ENCODE data around the gene IFITM5.

IFITM5 gene

GRCh38 chr11:299081-299891 is at the start of gene IFITM5:
IFITM5 (minus strand) TSS chr11:299526; CDS start chr11:299490, 36 bp downstream.
- H3K4me3 Mint-ChIP-seq = no peak within 1 kb of the TSS
- H3K4me1 Mint-ChIP-seq = no peaks in the 10 kb centered on the region
- H3K36me3 Mint-ChIP-seq (ENCODE audit: low read depth) = no peaks in the 10 kb centered on the region
- H3K27me3 Mint-ChIP-seq (ENCODE audit: low read depth) = peaks cover 3% of the 10 kb centered on the region
- TF ChIP-seq CTCF (IDR thresholded peaks at IDR 0.05; ENCODE audit: unreplicated experiment in 3 of 3) = no peak
- H3K9me3 Mint-ChIP-seq = no peaks in the 10 kb centered on the region
- H3K27ac Mint-ChIP-seq = peak within 1 kb of the TSS in 2 of 3 experiments; percentile 19 to 57

GRCh38 chr11:346529-346928 is 47.2 kb upstream of the IFITM5 start:
- H3K4me3 Mint-ChIP-seq = no peak overlapping the region
- H3K27ac Mint-ChIP-seq = no peak overlapping the region
- no peaks in the 10 kb centered on the region for H3K9me3 Mint-ChIP-seq
- peaks cover 4% of the 10 kb centered on the region for H3K27me3 Mint-ChIP-seq (ENCODE audit: low read depth)
- no peak for TF ChIP-seq CTCF (IDR thresholded peaks at IDR 0.05; ENCODE audit: unreplicated experiment in 3 of 3)
- no peaks in the 10 kb centered on the region for H3K36me3 Mint-ChIP-seq (ENCODE audit: low read depth)
- peaks cover 22% of the 10 kb centered on the region for H3K4me1 Mint-ChIP-seq

GRCh38 chr11:344836-345578 is 45.7 kb upstream of the IFITM5 start:
- Mint-ChIP-seq H3K4me1 (peaks cover 7% of the 10 kb centered on the region), H3K9me3 (no peaks in the 10 kb centered on the region), H3K4me3 (no peak overlapping the region), H3K36me3 (ENCODE audit: low read depth) (no peaks in the 10 kb centered on the region), H3K27ac (peak overlapping the region in 1 of 3 experiments; percentile 29), H3K27me3 (ENCODE audit: low read depth) (peaks cover 4% of the 10 kb centered on the region)
- TF ChIP-seq CTCF (IDR thresholded peaks at IDR 0.05; ENCODE audit: unreplicated experiment in 3 of 3) = no peak

GRCh38 chr11:342328-342727 is 43.0 kb upstream of the IFITM5 start:
- Mint-ChIP-seq H3K27me3 (ENCODE audit: low read depth) (peaks cover 4% of the 10 kb centered on the region), H3K4me1 (peaks cover 5% of the 10 kb centered on the region), H3K27ac (peak overlapping the region; percentile 41 to 83 (median 83)), H3K9me3 (no peaks in the 10 kb centered on the region), H3K4me3 (no peak overlapping the region), H3K36me3 (ENCODE audit: low read depth) (no peaks in the 10 kb centered on the region)
- no peak for TF ChIP-seq CTCF (IDR thresholded peaks at IDR 0.05; ENCODE audit: unreplicated experiment in 3 of 3)

- H3K27me3 Mint-ChIP-seq (ENCODE audit: low read depth) = peaks cover 4% of the 10 kb centered on the region
- no peaks in the 10 kb centered on the region for H3K36me3 Mint-ChIP-seq (ENCODE audit: low read depth)
- peaks cover 18% of the 10 kb centered on the region for H3K4me1 Mint-ChIP-seq
- H3K4me3 Mint-ChIP-seq = no peak overlapping the region
- no peak for TF ChIP-seq CTCF (IDR thresholded peaks at IDR 0.05; ENCODE audit: unreplicated experiment in 3 of 3)
- H3K27ac Mint-ChIP-seq = peak overlapping the region; percentile 25 to 52 (median 47)
- H3K9me3 Mint-ChIP-seq = no peaks in the 10 kb centered on the region
These were observed 41.5 kb upstream of the IFITM5 start for GRCh38 chr11:340539-341512.
